ENCODE data around the gene COL6A6. TPM values are rescaled to one million over a fixed set of nuclear protein-coding genes. Genes with fewer than 3 reads are reported as not detected.

COL6A6 gene
- total RNA-seq, 1 experiment from 2014 or later: not detected

DNA sequence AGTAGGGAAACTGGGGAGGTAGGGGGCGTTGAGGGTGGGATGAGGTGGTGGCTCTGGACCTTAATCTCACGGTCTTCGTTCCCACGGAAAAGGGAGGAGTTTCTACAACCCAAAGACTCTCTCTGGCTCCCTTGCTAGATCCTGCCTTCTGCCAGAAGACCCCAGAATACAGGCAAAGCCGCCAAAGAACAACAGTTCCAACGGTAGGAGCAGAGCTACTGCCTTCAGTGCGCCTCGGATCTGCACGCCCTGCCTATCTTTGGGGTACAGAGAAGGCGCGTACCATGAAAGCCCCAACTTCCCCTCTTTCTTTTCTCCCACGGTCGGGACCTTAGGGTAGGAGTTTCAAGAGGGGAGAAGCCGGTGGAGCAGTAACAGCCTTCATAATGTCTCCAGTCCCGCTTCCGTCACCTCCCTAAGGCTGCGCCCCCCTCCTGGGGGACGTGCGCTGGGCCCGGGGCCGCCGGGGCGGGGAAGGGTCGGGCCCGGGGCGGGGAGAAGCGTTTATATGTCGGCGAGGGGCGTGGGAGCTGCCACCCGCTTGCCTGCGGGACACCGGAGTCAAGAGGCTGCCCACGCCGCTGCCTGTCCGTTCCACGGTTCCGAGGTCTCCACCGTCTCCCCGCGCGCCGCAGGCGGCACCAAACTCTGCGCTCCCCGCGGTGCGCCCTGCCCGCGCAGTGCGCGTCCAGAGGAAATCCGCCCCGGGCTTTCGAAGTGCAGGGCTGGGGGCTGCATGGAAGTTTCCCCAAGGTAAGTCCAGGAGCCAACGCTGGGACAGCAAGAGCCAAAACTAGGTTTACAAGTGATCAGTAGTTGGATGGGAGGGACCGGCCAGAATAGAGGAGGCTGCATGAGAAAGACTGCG is at the start of gene COL6A6 (continued):
- no peak for TF ChIP-seq SIN3A (IDR thresholded peaks at IDR 0.05; ENCODE audit: low read depth)
- no peak for TF ChIP-seq ZFX (IDR thresholded peaks at IDR 0.05)

DNA sequence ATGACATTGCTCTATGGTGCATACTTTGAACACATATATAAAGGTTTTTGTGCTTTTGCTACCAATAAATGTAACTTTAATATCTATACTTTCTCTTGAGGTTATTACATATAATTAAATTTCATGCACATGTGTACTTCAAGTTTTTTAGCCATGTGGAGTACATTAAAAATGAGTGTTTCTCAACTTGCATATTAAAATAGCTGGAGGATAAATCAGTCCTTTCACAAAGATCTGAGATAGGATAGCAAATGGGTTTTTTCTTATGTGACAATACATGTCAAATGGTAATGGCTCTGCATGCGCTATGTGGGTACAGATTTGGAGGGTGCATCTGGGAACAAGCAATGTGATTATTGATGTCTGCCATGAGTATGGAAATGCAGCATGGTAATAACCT is 48.7 kb upstream of the COL6A6 start:
- Histone ChIP-seq H3K9ac (ENCODE audit: low read length) (no peak overlapping the region), H3K36me3 (ENCODE audit: control insufficient read depth in 1 of 2, insufficient read depth in 2 of 2, low read length in 2 of 2) (no peaks in the 10 kb centered on the region), H2AFZ (ENCODE audit: low read depth, low read length, poor library complexity, severe bottlenecking) (no peak overlapping the region), H3K27ac (ENCODE audit: low read depth, low read length) (no peak overlapping the region), H4K20me1 (ENCODE audit: insufficient read depth) (no peaks in the 10 kb centered on the region), H3K79me2 (ENCODE audit: insufficient read depth, low read length) (no peaks in the 10 kb centered on the region), H3K4me1 (ENCODE audit: control insufficient read depth in 1 of 2, insufficient read depth in 2 of 2, low read length in 2 of 2) (no peaks in the 10 kb centered on the region), H3K9me3 (ENCODE audit: control insufficient read depth in 1 of 2, insufficient read depth in 1 of 2, low read depth in 1 of 2, low read length in 2 of 2) (no peaks in the 10 kb centered on the region), H3K27me3 (ENCODE audit: insufficient read depth, low read length) (peaks cover 20% of the 10 kb centered on the region), H3K4me2 (ENCODE audit: low read length) (no peak overlapping the region), H3K4me3 (replicated peaks in 1 of 2; ENCODE audit: low read depth in 1 of 2, low read length in 2 of 2) (no peak overlapping the region), H3K9me2 (ENCODE audit: insufficient read depth) (no peaks in the 10 kb centered on the region)
- DNase-seq (ENCODE audit: low read depth, low spot score): no peak
- no peak for ATAC-seq
- BruUV-seq (replicated peaks): no TSS peak
- ChIA-PET POLR2A (no interaction called here), CTCF (no interaction called here), RAD21 (ENCODE audit: low non-redundant PET in 1 of 2, low total read pairs in 2 of 2, uncharacterized antibody in 2 of 2, unreplicated experiment in 2 of 2) (no interaction called here)
- intact Hi-C loops (cut with micrococcal nuclease): no loop called here
- TF ChIP-seq EZH2phosphoT487 (IDR thresholded peaks at IDR 0.05; ENCODE audit: borderline replicate concordance): no peak
- TF ChIP-seq JUND (IDR thresholded peaks at IDR 0.05): no peak
- TF ChIP-seq ZNF274 (IDR thresholded peaks at IDR 0.05; ENCODE audit: low read depth, low read length): no peak
- TF ChIP-seq, protein P1, sequence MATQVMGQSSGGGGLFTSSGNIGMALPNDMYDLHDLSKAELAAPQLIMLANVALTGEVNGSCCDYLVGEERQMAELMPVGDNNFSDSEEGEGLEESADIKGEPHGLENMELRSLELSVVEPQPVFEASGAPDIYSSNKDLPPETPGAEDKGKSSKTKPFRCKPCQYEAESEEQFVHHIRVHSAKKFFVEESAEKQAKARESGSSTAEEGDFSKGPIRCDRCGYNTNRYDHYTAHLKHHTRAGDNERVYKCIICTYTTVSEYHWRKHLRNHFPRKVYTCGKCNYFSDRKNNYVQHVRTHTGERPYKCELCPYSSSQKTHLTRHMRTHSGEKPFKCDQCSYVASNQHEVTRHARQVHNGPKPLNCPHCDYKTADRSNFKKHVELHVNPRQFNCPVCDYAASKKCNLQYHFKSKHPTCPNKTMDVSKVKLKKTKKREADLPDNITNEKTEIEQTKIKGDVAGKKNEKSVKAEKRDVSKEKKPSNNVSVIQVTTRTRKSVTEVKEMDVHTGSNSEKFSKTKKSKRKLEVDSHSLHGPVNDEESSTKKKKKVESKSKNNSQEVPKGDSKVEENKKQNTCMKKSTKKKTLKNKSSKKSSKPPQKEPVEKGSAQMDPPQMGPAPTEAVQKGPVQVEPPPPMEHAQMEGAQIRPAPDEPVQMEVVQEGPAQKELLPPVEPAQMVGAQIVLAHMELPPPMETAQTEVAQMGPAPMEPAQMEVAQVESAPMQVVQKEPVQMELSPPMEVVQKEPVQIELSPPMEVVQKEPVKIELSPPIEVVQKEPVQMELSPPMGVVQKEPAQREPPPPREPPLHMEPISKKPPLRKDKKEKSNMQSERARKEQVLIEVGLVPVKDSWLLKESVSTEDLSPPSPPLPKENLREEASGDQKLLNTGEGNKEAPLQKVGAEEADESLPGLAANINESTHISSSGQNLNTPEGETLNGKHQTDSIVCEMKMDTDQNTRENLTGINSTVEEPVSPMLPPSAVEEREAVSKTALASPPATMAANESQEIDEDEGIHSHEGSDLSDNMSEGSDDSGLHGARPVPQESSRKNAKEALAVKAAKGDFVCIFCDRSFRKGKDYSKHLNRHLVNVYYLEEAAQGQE (IDR thresholded peaks at IDR 0.05; ENCODE audit: low read depth): no peak
- TF ChIP-seq POLR2A (IDR thresholded peaks at IDR 0.05; ENCODE audit: borderline replicate concordance, extremely low read depth, insufficient read depth, insufficient read length): no peak
- no peak for TF ChIP-seq ELF1 (IDR thresholded peaks at IDR 0.05; ENCODE audit: borderline replicate concordance, low read depth)
- TF ChIP-seq FOSL1 (IDR thresholded peaks at IDR 0.05; ENCODE audit: low read depth): no peak
- no peak for TF ChIP-seq SRF (IDR thresholded peaks at IDR 0.05; ENCODE audit: low read depth)
- no peak for TF ChIP-seq TCF7L2 (IDR thresholded peaks at IDR 0.05; ENCODE audit: borderline replicate concordance, extremely low read depth, insufficient read depth, insufficient read length)
- no peak for TF ChIP-seq EGR1 (IDR thresholded peaks at IDR 0.05; ENCODE audit: low read depth)
- TF ChIP-seq ZFX (IDR thresholded peaks at IDR 0.05): no peak
- TF ChIP-seq, protein P2, sequence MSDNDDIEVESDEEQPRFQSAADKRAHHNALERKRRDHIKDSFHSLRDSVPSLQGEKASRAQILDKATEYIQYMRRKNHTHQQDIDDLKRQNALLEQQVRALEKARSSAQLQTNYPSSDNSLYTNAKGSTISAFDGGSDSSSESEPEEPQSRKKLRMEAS (IDR thresholded peaks at IDR 0.05): no peak
- no peak for TF ChIP-seq YY1 (IDR thresholded peaks at IDR 0.05; ENCODE audit: extremely low read depth, insufficient replicate concordance, low read depth, low read length)
- TF ChIP-seq POLR2AphosphoS5 (IDR thresholded peaks at IDR 0.05; ENCODE audit: low read depth, low read length): no peak
- TF ChIP-seq RAD21 (IDR thresholded peaks at IDR 0.05; ENCODE audit: low read depth): no peak
- TF ChIP-seq CEBPB (IDR thresholded peaks at IDR 0.05; ENCODE audit: low read depth): no peak
- TF ChIP-seq, protein P3, sequence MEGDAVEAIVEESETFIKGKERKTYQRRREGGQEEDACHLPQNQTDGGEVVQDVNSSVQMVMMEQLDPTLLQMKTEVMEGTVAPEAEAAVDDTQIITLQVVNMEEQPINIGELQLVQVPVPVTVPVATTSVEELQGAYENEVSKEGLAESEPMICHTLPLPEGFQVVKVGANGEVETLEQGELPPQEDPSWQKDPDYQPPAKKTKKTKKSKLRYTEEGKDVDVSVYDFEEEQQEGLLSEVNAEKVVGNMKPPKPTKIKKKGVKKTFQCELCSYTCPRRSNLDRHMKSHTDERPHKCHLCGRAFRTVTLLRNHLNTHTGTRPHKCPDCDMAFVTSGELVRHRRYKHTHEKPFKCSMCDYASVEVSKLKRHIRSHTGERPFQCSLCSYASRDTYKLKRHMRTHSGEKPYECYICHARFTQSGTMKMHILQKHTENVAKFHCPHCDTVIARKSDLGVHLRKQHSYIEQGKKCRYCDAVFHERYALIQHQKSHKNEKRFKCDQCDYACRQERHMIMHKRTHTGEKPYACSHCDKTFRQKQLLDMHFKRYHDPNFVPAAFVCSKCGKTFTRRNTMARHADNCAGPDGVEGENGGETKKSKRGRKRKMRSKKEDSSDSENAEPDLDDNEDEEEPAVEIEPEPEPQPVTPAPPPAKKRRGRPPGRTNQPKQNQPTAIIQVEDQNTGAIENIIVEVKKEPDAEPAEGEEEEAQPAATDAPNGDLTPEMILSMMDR (IDR thresholded peaks at IDR 0.05 in 2 of 3, conservative IDR thresholded peaks at IDR 0.05 in 1 of 3; ENCODE audit: borderline replicate concordance in 1 of 3, insufficient read depth in 1 of 3, low read depth in 2 of 3, low read length in 2 of 3): no peak
- TF ChIP-seq, protein P4, sequence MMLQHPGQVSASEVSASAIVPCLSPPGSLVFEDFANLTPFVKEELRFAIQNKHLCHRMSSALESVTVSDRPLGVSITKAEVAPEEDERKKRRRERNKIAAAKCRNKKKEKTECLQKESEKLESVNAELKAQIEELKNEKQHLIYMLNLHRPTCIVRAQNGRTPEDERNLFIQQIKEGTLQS (IDR thresholded peaks at IDR 0.05): no peak
- TF ChIP-seq CBX3 (IDR thresholded peaks at IDR 0.05; ENCODE audit: low read depth): no peak
